ENCODE data around the gene TACR1.
"Not testable (repeated sequence)": the region's sequence is repeated elsewhere in the genome, so short reads cannot be mapped to it uniquely, and the experiment has no call there.

Gene TACR1

DNA sequence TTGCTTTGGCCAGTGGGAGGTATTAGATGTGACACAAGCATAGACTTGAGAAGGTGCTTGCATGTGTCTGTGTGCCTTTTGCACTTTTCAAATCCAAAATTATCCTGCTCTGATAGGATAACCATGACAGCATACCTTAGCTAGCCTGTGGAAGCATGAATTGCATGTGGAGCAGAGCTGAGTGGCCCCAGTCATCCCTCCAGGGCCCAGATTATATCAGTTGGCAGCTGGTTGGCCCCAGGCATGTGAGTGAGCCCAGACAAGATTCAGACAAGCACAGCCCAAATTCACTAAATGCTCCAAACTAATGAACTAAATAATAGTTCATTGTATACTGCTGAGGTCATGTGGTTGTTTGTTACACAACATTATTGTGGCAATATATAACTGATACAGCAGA, 18.8 kb downstream of the TACR1 start:
- TF ChIP-seq, protein P1, sequence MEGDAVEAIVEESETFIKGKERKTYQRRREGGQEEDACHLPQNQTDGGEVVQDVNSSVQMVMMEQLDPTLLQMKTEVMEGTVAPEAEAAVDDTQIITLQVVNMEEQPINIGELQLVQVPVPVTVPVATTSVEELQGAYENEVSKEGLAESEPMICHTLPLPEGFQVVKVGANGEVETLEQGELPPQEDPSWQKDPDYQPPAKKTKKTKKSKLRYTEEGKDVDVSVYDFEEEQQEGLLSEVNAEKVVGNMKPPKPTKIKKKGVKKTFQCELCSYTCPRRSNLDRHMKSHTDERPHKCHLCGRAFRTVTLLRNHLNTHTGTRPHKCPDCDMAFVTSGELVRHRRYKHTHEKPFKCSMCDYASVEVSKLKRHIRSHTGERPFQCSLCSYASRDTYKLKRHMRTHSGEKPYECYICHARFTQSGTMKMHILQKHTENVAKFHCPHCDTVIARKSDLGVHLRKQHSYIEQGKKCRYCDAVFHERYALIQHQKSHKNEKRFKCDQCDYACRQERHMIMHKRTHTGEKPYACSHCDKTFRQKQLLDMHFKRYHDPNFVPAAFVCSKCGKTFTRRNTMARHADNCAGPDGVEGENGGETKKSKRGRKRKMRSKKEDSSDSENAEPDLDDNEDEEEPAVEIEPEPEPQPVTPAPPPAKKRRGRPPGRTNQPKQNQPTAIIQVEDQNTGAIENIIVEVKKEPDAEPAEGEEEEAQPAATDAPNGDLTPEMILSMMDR (conservative IDR thresholded peaks at IDR 0.05; ENCODE audit: control insufficient read depth, insufficient read depth, low read depth, low read length) = no peak
- DNase-seq (ENCODE audit: low read depth) = no peak
- no peak overlapping the region for H3K4me3 ChIP-seq (ENCODE audit: control insufficient read depth, low read depth, low read length)

DNA sequence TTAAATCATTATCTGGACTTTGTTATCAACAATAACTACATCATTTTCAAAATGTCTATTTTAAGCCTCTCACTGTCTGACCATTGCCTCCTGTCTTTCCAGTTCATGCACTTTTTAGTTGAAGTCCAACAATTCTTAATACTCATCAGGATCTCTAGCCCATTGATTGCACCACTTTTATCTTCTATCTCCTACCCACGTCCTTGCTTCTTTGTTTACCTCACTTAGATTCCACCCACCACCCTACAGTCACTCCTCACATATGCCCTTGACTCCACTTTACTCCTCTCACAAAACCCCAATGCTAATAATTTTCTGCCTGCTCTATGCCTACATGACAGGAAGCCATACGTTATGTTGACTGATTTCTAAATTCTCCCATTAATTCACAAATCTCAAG, 21.9 kb downstream of the TACR1 start:
- no peak overlapping the region for H3K4me3 ChIP-seq (ENCODE audit: control insufficient read depth, low read depth, low read length)
- DNase-seq (ENCODE audit: low read depth) = no peak
- TF ChIP-seq, protein P1 (conservative IDR thresholded peaks at IDR 0.05; ENCODE audit: control insufficient read depth, insufficient read depth, low read depth, low read length) = no peak

DNA sequence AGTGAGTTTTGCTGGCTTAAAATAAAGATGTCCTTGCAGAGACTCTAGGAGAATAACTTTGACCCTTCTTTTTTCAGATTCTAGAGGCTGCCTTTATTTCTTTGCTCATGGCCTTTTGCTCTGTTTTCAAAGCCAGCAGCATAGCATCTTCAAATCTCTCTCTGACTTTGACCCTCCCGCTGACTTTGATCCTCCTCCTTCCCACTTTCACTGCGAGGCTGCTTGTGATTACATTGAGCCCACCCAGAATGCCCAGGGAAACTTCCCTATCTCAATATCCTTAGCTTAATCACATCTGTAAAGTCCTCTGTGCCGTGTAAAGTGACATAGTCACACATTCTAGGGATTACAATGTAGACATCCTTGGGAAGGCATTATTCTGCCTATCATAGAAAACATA, 23.9 kb downstream of the TACR1 start:
- TF ChIP-seq, protein P1 (conservative IDR thresholded peaks at IDR 0.05; ENCODE audit: control insufficient read depth, insufficient read depth, low read depth, low read length) = no peak
- no peak for DNase-seq (ENCODE audit: low read depth)
- no peak overlapping the region for H3K4me3 ChIP-seq (ENCODE audit: control insufficient read depth, low read depth, low read length)

DNA sequence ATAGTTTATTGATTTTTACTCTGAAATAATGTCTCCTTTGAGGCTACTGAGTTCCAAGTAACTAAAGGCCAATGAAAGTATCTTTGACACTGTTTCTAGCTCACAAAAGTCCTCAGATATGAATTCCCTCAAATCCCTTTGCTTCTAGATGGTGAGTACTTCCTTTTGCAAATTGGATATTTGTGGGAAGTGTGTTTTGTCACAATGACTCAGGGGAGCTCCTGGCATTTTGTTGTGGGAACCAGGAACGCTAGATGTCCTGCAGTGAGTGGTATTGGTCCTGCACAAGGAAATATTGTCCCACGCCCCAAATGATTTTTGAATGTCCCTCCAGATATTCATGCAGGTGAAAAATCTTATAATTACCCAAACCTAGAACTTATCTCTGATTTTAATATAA, 24.3 kb downstream of the TACR1 start:
- H3K4me3 ChIP-seq (ENCODE audit: control insufficient read depth, low read depth, low read length) = no peak overlapping the region
- no peak for DNase-seq (ENCODE audit: low read depth)
- TF ChIP-seq, protein P1 (conservative IDR thresholded peaks at IDR 0.05; ENCODE audit: control insufficient read depth, insufficient read depth, low read depth, low read length) = no peak

DNA sequence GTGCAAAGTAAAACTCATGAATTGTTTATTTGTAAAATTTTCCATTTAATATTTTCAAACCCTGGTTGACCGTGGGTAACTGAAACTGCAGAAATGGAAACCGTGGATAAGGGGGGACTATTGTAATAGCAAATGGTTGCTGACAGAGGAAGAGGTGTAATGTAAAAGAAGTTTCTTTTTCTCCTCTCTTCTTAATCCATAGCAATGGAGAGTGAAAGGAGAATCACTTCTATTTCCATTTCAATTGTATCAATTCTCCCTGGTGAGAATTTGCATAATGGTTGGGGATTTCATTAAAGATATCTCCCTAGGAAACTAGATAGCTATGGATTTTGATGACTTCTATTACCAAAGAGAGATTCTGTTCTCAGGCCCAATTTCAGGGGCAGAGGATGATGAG, 24.8 kb downstream of the TACR1 start:
- H3K4me3 ChIP-seq (ENCODE audit: control insufficient read depth, low read depth, low read length) = no peak overlapping the region
- TF ChIP-seq, protein P1 (conservative IDR thresholded peaks at IDR 0.05; ENCODE audit: control insufficient read depth, insufficient read depth, low read depth, low read length) = no peak
- no peak for DNase-seq (ENCODE audit: low read depth)

DNA sequence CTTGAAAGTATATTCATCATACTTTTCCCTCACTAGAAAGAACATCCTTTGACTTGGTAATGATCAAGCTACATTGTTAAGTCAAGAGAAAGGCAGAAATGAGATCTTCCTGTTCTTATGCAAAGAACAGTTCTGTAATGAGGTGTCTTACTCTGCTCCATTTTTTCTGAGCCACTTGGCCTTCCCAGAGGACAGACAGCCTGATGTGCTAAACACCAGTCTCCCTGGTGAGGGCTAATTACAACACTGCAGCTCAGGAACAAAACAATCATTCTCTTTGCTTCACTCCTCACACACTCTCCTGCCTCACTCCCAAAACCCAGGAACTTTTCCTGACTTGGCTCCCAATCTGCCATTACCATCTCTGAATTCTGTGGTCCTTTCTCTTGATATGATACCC, 25.6 kb downstream of the TACR1 start:
- no peak for DNase-seq (ENCODE audit: low read depth)
- TF ChIP-seq, protein P1 (conservative IDR thresholded peaks at IDR 0.05; ENCODE audit: control insufficient read depth, insufficient read depth, low read depth, low read length) = no peak
- H3K4me3 ChIP-seq (ENCODE audit: control insufficient read depth, low read depth, low read length) = no peak overlapping the region

DNA sequence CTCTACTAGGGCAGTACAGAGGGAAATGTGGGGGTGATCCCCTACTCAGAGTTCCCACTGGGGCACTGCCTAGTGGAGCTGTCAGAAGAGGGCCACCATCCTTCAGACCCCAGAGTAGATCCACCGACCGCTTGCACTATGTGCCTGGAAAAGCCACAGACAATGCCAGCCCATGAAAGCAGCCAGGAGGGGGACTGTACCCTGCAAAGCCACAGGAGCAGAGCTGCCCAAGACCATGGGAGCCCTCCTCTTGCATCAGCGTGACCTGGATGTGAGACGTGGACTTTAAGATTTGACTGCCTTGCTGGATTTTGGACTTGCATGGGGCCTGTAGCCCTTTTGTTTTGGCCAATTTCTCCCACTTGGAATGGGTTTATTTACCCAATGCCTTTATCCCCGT, 27.9 kb downstream of the TACR1 start:
- H3K4me3 ChIP-seq (ENCODE audit: control insufficient read depth, low read depth, low read length); DNase-seq (ENCODE audit: low read depth): not testable (repeated sequence)
